GM19035 (cell line): ENCODE measurements around the gene C10orf105.

Source experiments
- ATAC-seq: cut with Tn5 transposase; IDR thresholded peaks from one replicate; pipeline ENCODE4 v1.9.1; 2021; ENCODE audit not compliant: unreplicated experiment

The C10orf105 gene

DNA sequence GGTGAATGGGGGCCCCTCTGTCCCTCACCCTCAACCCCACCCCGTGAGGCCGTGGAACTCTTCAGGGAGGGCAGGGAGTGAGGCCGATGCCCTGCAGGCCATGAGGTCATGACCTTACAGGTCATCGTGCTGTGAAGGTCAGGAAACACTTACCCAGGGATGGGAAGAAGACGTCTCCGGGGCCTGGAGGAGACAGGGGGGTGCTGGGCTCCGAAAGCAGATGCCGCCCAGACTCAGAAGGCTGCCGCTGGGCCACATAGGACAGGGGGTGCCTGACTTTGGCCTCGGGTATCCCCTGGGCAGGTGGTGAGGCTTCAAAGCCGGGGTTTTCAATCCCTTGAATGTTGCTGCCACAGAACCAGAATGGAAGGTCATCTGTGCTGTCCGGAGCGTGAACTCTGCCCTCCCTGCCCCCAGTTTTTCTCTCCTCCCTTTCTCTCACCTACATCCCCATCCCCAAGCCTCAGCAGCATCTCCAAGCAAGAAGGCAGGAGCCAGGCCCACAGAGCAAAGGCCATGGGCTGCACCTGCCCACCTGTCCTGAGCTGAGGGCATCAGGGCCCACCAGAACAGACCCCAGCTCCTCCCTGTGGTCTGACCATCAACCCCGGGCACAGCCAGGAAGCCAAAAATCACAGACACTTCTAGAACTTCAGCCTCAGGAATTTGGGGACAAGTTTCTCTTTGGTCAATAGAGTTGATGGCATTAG, 32.1 kb upstream of the C10orf105 start:
- no peak for ATAC-seq

GRCh38 chr10:71750986-71751385, 31.4 kb upstream of the C10orf105 start:
- no peak for ATAC-seq

DNA sequence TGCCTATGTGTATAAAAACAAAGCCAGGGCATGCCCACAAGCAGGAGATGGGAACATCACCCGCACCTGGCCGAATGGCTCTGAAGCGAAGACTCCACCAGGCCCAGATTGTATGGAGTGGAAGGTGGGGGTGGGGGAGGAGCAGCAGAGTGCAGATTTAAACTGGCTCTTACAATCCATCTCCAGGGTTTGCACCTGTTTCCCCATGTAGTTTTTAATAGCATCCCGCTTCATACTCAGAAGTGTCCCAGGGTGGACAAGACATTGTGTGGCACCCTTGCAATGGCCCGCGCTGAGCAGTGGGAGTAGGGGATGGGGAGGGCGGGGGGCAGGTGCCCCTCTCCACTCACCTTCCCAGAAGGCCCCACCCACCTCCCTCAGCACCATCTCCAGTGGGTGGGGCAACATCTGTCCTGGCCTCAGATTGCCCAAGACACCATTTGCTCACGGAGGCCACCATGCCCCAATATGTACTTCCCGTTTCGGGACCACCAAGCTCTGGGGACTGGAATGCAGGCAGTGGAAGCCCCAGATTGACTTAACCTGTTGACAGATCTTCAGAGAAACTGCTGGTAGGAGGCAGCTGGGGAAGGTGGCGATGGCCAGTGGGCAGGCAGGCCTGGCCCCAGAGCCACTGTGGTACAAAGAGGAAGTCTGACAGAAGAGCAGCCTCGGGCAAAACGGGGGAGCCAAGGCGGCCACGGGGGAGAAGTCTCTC, 30.7 kb upstream of the C10orf105 start:
- no peak for ATAC-seq

DNA sequence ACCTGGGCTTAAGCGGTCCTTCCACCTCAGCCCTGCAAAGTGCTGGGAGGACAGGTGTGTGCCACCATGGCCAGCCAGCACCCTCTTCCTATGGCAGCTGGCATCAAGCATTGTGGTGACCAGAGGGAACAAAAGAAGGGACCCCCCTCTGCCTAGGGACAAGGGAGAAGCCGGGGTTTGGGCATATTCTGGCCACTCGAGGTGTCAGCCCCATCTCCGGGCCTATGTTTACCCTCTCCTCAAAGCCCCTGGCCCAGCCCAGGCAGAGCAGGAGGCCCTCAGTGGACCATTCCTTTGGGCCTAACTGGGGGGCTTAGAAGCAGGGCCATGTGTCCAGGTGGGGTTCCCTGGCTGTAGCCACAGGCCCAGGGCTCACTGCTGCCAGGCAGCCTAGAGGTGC, 29.8 kb upstream of the C10orf105 start:
- ATAC-seq = no peak

DNA sequence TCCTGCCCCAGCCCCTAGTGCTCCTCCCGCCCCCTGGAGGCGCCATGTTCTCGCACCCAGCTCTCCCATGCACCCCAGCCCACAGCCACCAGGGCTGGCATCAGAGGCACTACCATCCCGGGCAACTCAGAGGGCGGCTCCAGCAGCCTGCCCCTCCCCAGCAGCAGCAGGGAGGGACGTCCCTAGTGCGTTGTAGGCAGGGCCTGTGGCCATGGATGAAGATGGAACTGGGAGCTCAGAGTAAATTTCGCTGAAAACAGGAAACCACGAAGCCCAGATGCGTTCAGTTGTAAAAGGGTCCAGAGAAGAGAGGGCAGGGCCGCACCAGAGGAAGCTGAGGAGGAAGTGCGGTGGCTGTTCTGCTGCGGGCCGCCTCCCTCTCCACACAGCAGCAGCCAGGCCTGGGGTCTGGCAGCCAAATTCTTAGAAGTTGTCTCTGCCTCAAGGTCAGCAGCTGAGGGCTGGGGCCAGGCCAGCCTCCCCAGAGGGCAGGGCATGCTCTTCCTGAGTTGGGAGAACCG, 29.2 kb upstream of the C10orf105 start:
- peak; percentile 49 for ATAC-seq

- ATAC-seq = no peak
Measured at GRCh38 chr10:71747551-71748523, 28.3 kb upstream of the C10orf105 start.

- no peak for ATAC-seq
Measured at GRCh38 chr10:71747039-71747531, 27.5 kb upstream of the C10orf105 start.

DNA sequence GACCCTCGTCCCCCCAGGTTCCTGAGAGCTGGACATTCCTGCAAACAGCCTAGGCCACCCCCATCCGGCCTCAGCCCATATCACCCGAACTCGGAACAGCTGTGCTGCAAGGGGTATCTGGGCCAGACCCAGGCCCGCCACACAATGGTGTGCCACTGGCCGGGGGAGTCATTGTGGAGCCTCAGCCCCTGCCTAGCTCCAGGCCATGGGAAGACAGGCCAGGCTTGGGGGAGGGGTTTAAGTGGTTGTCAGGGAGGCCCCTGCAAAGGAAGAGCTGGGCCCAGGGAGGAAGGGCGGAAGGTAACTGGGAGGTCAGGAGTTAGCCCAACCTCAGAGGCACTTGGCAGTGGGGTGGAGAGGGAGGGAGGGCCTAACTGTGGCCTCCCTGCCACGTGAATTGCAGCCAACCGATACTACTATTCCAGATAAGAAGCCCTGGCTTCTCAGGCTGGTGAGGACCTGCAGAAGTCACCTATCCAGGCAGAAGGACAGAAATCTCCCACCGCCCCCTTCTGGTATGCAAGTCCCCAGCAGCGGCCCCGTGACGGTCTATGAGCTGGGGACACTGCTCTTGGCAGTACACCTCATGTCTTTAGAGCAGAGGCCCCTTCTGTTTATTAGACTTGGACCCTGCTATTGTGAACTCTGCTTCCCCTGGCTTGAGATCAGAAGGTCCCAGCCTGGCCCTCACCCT, 26.9 kb upstream of the C10orf105 start:
- no peak for ATAC-seq

DNA sequence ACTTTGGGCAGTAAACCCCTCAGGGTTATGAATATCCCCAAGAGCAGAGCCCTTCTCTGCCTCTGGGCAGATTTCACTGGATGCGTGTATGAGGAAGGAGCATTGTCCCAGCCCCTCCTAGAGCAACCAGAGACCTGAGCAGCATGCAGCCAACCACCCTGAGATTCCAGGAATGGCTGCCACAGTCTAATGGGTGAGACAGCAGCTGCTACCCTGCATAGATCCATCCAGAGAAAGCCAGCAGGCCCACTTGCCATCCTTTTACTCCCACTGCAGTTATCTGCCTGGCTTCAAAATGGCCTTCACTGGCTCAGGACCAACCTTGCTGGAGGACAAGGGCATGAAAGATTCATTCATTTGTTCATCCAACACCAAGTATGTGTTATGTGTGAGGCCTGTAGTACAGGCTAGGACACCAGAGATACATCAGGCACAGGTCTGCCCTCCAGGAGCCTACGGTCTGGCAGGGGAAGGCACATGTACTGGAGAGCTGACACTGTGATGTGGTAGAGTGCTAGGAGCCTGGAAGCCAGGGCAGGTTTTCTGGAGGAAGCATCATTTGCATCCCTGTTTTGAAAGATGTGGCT, 26.2 kb upstream of the C10orf105 start:
- ATAC-seq = no peak

DNA sequence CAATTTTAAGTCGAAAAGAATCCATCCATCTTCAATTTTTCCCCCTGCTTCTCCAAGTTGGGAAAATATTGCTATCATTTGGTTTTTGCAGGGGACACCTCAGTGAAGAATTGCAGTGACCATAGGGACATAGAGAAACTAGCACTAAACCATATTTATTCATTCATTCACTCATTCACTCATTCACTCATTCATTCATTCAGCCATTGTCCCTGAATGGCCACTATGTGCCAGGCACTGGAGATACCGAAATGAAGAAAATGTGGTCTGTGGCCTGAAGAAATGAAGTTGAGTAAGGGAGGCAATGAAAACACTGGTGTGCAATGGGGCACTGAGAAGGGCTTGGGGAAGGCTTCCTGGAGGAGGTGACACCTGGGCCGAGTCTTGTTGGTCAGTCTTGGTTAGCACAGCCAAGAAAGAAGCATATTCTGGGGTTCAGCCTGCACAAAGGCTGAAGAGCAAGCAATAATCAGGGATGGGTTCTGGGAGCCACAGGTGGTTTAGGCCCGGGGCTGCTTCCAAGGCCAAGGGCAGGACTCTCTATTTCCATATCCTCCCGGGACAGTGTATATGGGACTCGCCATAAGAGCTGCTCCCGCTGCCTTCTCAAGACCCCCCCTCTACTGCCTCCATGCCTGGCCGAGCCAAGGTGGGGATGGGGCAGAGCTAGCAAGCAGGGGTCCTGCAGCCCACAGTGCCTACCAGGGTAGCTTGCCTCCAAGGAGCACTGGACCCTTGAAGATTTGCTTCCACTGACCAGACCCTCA, 25.5 kb upstream of the C10orf105 start:
- ATAC-seq = no peak

DNA sequence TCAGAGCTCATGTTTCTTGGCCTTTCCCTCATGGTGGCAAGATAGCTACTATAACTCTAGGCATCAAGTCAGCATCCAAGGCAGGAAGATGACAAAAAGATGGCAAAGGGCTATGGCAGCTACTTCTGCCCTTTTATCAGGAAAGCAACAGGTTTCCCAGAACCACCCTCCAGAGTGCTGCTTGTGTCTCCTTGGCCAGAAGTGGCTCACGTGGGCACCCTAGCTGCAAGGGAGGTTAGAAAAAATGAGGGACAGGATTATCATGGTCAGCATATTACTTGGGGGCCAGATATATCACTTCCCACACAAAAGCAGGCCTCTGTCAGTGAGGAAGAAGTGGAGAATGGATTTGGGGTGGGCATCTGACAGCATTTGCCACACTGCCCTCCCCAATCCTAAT, 24.3 kb upstream of the C10orf105 start:
- ATAC-seq = no peak

- no peak for ATAC-seq
Measured at GRCh38 chr10:71743089-71743838, 23.7 kb upstream of the C10orf105 start.

DNA sequence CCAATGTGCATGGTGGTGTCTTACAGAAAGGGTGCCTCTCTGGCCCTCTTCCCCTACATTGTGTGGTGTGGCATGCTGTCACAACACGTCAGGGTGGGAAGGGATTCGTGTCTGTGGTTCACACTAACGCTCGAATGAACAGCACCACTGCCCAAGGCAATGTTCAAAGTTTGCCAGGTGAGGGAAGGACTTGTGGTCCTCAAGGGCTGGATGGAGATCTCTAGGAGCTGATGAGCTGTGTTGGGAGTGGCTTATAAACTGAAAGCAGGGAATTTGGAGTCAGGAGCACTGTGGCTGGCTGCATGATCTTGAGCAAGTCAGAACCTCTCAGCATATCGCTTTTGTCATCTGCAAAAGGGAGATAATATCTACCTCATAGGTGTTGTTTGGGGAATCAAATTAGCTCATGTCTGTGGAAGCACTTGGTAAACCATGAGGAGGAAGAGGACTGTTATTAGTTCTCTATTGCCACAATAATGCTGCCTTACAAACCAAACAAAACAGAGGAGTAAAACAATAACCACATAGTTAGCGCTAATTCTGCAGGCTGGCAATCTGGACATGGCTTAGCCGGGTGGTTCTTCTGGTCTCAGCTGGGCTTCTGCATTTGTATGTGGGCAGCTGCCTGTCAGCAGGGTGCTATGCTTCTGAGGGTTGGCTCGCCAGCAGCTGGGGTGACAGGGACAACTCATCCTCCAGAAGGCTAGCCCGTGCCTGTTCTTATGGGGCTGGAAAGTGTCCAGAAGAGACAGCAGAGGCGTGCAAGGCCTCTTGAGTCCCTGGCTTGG, 22.9 kb upstream of the C10orf105 start:
- no peak for ATAC-seq

DNA sequence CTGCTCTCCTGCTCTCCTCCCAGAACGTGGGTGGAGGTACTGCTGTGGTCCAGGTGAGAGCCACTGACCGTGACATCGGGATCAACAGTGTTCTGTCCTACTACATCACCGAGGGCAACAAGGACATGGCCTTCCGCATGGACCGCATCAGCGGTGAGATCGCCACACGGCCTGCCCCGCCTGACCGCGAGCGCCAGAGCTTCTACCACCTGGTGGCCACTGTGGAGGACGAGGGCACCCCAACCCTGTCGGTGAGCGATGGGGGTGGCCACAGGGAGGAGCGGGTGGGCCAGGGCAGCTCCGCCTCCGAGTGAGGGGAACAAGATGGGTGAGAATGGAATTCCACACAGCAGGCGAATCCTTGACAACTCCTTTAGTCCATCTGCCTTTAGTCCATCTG, 22.1 kb upstream of the C10orf105 start:
- no peak for ATAC-seq

- ATAC-seq = no peak
Measured at GRCh38 chr10:71741029-71741428, 21.5 kb upstream of the C10orf105 start.

DNA sequence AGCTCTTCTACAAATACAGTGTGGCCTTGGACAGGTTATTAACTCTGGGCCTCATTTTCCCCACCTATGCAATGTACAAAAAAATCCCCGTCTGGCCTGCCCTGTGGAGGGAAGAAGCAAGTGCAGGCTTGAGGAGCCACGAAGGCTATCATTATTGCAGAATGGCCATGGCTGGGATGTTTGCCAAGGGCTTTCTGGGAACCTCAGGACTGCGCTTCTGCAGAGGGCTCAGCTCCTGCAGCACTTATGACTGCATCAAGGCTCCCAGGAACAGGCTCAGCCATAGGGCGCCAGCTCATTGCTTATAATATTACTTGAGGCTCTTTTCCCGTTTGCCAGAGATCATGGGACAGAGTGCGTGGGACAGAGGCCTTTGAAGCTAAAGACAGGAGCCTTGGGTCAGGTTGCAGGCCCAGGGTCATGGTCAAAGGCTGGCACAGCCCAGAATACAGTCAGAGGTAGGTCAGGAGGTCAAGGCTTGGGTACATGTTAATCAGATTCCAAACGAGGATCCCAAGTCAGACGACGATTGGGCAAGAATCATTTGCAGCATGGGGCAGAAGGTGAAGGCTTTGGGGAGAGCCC, 20.6 kb upstream of the C10orf105 start:
- ATAC-seq = no peak

- no peak for ATAC-seq
Measured at GRCh38 chr10:71739358-71739900, 19.9 kb upstream of the C10orf105 start.
